T47D (cell line): Measurements from ENCODE around the gene GATB.

ENCODE experiments used
- DNase-seq, 2 experiments: peaks; one replicate each; pipeline versions ENCODE4 v3.0.0 to v3.0.0-alpha.2; 2011 to 2012; ENCODE audit warnings: low read depth in 1 of 2, low spot score in 1 of 2
- JUND ChIP-seq: IDR thresholded peaks from 2 replicates; pipeline ENCODE4 v1.6.1; 2012; ENCODE audit warnings: low read depth
- in situ Hi-C: cut with HindIII; loops from 2 replicates; pipeline ENCODE4 v1.10.0; 2016; ENCODE audit warnings: low sequenced_read_pairs, low pct_unique_long_range_greater_than_20kb

The GATB gene

GRCh38 chr4:151671541-151672059 lies 89.2 kb downstream of the GATB start:
- DNase-seq: no peak
- in situ Hi-C loops: no loop called here
- TF ChIP-seq JUND: no peak

GRCh38 chr4:151670843-151671242 lies 90.0 kb downstream of the GATB start:
- TF ChIP-seq JUND: no peak
- in situ Hi-C loops: no loop called here
- DNase-seq: no peak

GRCh38 chr4:151669990-151670389 lies 90.8 kb downstream of the GATB start:
- no peak for DNase-seq
- TF ChIP-seq JUND: no peak
- in situ Hi-C loops: no loop called here

DNA sequence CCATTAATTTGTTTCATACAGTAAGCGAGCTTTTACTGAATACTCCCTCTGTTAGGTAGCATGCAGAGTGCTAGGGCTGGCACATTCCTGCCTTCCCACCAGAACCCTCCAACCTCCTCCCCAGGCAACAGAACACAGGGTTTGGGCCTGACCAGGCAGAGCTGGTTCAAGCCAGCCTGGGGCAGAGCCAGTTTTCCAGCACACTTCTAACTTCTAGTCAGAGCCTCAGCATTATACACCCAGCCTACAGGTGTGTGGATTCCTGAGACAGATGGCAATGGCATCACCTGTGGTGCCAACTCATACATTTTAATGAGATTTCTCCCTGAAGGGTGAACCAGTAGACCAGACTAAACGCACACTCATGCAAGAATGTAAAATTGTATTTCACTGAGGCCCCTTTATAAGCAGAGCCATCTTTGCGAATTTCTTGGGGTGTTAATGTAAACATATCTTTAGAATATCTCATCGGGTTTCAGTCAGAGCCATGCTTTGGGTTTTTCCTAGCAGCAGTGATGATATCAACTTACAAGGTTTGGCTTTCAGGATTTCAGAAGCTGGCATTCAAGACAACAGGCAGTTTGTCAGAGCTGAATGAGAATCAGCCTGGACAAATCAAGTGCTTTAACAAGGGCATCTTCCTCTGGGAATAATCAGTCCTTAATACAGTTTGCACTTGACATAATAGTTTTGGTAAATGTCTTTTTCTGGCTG lies 92.0 kb downstream of the GATB start:
- in situ Hi-C loops: no loop called here
- no peak for DNase-seq
- no peak for TF ChIP-seq JUND

DNA sequence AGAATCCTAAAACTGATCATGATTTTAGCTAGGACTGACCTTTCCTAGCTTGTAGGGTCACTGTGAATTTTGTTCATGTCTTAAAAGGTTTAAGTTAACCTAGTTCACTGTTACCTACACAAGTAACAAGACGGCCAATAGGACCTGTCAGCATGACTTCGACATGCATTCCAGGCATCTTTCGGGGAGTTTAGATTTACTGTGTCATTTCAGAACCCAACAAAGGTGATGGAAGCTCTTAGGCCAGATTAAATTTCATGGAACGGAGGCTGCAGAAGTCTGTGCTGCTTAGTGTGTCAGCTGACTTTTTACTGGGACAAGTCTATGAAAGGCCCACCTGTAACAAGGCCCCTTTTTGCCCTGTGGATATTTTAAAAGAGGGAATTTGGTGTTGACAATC lies 93.1 kb downstream of the GATB start:
- no peak for TF ChIP-seq JUND
- in situ Hi-C loops: no loop called here
- no peak for DNase-seq

- in situ Hi-C loops: no loop called here
- no peak for DNase-seq
- TF ChIP-seq JUND: no peak
Observed at GRCh38 chr4:151667048-151667447, 93.8 kb downstream of the GATB start.

- no peak for DNase-seq
- in situ Hi-C loops: no loop called here
- TF ChIP-seq JUND: no peak
Observed at GRCh38 chr4:151666501-151666900, 94.3 kb downstream of the GATB start.

- in situ Hi-C loops: no loop called here
- TF ChIP-seq JUND: no peak
- no peak for DNase-seq
Observed at GRCh38 chr4:151665785-151666127, 95.1 kb downstream of the GATB start.

- in situ Hi-C loops: no loop called here
- no peak for DNase-seq
- no peak for TF ChIP-seq JUND
Observed at GRCh38 chr4:151665022-151665784, 95.6 kb downstream of the GATB start.

GRCh38 chr4:151664289-151664688 lies 96.5 kb downstream of the GATB start:
- no peak for DNase-seq
- TF ChIP-seq JUND: no peak
- in situ Hi-C loops: no loop called here

DNA sequence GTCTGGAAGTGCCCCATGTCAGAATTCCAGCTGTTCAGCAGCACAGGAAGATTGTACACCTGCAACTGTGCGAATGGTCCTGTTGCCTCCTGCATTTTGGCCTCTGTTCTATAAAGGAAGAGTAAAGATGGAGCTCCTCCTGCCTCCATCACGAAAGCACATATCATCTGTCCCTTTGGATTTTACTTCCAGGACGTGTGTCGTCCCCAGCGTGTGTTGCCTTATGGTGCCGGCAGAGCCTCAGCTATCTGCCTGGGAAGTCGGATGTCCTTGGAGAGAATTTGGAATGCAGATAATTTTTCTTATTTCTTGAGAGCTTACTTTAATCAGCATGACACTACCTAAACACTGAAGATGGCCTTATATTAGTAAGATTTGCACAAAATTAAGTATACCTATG lies 97.7 kb downstream of the GATB start:
- DNase-seq: no peak
- no peak for TF ChIP-seq JUND
- in situ Hi-C loops: no loop called here

DNA sequence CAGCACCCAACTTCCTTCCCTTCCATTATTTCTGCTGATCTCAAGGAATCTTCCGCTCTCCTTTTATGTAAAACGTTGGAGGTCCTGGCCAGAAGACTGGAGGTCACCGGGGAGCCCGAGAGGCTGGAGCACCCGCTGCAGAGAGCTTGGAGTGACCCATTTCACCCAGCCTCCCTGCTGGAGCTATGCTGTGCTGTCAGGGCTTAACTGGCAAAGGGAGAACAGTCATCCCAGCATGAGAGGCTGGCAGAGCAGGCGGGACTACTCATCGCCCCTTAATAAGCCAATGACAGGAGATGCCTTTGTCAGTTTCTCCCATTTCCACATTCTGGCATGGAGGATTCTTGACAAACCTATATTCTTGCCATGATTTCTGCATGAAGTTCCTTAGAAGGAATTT lies 98.9 kb downstream of the GATB start:
- in situ Hi-C loops: no loop called here

DNA sequence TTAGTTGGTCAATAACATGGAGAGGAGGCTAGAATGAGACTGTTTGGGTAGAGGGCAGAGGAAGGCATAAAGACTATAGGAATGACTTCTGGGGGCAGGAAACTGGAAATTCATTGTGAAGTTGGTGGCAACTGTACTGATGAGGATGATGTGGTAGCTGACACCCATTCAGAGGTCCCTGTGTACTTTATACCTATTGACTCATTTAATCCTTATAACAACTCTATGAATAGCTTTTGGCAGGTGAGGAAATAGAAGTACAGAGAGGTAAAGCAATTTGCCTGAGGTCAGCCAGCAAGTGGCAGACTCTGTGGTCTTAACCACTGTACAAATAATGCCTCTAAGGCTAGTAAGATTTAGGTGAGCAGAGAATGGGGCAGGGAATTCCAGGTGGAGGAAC lies 100.1 kb downstream of the GATB start:
- no peak for DNase-seq
- in situ Hi-C loops: no loop called here
- TF ChIP-seq JUND: no peak

More for the DNA sequence above, 98.9 kb downstream of the GATB start:
- no peak for DNase-seq
- TF ChIP-seq JUND: no peak
